Medulla oblongata (tissue), 1 donor: ENCODE data around the gene EIF3K.

Experiments
- DNase-seq: peaks from one replicate; pipeline ENCODE4 v3.0.0-alpha.2; 2015; ENCODE audit errors: extremely low spot score

EIF3K gene

DNA sequence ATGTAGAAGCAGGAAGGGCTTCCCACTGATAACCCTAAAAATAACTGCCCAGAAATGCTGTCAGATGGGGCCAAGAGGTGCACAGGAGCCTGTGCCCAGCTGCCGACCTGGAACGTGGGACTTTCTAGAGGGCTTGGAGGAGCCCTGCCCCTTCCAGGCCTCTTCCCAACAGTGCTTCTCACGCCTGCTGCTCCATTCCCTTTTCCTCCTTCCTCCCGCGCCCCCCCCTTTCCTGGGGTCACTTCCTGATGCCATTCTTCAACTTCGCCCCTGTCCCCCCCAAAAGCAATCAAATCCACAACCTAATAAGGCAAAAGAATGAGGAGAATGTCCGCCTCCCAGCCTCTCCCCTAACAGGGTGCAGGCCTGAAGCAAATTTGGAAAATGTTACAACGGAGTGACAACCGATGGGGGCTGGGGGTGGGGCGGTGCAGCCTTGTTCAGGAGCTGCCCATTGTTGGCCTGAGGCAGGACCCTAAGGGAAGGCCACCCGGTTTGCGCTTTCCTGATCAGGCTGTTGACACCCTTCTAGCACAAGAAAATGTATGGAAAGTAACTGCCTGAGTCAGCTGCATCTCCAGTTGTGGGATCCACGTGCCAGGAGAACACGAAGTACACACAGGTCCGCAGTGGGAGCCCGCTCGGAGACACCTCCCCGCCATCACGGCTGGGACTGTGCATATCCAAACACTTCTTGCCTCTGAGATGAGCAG is 47.1 kb downstream of the EIF3K start:
- DNase-seq, result no peak

GRCh38 chr19:38666663-38667511 is 47.9 kb downstream of the EIF3K start:
- DNase-seq, result no peak

DNA sequence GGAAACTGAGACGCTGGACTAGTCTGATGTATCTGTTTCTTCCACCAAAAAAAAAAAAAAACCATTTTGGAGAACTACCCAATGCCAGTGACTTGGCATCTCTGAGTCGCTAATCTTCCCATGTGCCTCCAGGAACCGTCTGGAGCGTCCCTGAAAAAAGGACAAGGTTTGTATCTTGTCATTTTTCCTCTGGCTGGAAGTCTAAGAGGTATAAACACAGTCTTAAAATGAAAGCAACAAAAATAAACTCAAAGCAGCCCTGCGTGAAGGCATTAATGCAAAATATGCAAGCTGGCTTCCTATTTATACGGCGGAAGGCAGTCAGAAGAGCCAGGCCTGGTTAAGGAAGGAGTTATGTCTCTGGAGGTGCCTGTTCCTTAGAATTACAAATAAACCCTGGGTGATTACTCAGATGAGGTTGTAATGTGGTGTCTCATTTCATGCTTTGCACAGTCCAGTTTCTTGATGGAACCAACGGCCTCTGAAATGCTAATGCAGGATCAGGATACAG is 48.7 kb downstream of the EIF3K start:
- no peak for DNase-seq

- DNase-seq, result no peak
Measured at GRCh38 chr19:38669552-38669951, 50.6 kb downstream of the EIF3K start.

DNA sequence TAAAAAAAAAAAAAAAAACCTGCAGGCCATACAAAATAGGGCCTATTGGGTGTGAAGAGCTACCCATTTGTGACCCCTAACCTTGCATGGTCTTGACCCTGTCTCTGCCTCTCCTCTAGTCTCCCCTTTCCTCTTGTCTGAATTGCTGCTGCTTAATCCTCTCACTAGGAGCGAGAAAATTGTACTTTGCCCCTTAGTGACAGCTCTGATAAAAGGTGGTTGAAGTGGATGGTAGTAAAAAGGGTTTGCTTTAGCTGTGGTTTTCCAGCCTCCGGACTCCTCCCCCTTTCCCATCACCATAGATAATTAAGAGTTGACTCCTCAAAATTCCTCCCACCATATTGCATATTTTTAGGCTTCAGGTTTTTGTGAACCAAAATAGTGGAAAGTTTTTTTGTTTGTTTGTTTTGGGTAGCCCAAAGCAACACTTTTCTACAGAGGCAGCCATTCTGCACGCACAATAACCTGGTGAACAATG is 52.0 kb downstream of the EIF3K start:
- DNase-seq, result no peak

DNA sequence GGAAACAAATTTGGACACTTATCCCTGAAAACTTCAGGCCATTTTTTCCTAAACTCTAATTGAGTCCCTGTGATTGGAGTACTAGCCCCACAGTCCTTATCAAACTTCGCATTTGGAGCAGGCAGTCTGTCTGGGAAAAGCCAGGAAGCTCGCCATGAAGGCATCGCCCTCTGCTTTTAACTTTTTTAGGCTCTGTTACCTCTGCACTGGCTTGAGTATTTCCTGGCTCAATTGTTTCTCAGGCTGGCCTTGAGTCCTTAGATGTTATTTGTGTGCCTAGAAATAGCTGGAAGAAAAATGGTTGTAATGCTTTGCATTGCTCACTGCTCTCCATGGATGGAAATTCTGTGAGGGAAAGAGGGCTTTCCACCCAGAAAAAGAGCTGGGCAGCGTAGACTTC is 52.7 kb downstream of the EIF3K start:
- DNase-seq, result no peak

GRCh38 chr19:38673030-38673429 is 54.0 kb downstream of the EIF3K start:
- DNase-seq, result no peak

GRCh38 chr19:38674388-38675171 is 55.6 kb downstream of the EIF3K start:
- DNase-seq, result no peak

DNA sequence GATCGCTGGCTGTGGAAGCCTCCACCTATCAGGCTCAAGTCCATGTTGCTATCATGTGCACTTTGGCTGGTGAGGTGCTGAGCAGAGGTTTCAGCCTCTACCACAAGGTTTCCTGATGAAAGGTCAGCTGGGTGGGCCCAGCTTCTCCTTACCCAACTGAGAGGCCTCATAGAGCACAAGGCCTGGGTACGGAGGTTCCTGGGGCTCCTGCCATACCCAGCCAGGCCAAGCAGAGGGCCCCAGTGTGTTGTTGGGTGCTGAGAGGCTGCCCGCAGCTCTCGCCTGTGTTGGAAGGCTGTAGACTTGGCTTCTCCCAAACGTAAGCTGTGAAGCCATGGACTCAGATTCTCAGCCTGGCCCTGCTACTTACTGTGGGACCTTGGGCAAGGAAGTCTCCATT is 56.6 kb downstream of the EIF3K start:
- DNase-seq, result no peak

DNA sequence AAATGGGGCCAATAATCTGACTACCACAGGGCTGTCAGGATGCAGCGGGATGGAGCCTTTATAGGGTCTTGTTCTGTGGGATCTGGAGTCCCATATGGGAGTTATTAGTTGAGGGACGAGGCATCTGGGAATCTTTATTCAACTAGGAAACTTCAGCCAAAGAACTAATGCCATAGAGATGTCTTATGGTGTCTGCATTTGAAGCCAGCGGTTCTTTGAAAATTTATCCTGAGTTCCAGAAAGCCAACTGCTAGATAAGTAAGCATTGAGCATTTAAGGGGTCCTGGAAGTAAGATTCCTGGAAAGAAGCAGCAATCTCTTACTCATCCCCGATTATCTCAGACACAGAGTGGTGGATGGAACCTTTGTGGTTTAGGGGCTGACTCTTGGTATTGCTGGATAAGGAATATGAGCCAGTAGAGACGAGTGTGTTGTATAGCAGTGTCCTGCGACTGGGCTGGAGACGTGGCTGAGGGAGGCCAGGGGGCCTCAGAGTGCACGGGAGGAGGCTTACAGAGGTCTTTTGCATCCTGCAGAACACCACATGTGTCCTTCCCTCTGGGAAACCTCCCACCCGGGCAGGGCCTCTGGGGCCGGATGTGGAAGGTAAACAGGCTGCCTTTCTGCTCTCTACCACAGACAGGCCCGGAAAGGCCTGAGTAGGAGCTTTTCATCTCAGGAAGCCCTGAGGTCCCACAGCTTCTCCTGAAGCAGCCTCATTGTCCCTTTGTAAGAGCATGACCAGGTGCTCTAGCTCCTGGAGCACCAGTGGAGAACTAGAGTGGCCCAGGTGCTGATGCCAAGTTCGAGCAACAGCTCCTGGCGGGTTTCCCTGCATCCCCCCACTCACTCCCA is 57.3 kb downstream of the EIF3K start:
- no peak for DNase-seq

GRCh38 chr19:38676878-38677646 is 58.1 kb downstream of the EIF3K start:
- no peak for DNase-seq

DNA sequence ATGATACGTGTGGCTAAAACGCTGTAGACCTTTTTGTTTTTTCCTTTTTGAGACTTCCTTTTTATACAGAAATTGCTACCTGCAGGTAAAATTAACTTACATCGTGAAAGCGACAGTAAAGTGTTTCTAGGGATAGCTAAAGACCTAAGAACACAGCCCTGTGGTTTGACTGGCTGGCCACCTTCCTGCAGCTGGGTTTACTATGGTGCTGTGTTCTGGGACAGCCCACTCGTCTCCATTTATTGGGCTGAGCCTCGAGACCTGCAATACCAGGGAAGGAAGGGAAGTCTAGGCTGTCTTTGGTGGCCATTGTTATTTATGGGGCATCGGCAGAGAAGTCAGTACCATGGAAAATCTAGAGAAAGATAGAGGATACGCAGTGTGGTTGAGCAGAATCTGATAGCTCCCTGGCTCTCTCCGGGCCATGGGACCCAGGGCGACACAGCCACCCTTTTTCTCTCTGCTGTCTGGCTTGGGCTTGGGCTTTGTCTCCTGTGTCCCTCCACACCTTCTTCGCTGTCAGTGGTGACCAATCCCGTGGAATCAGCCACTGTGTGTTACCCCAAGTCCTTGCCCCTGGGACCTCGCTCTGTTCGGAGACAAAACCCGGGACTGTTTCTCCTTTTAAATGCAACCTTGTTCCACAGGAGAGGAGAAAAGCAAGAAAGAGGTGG is 59.4 kb downstream of the EIF3K start:
- DNase-seq, result no peak

- no peak for DNase-seq
Measured at GRCh38 chr19:38678891-38679494, 60.0 kb downstream of the EIF3K start.

DNA sequence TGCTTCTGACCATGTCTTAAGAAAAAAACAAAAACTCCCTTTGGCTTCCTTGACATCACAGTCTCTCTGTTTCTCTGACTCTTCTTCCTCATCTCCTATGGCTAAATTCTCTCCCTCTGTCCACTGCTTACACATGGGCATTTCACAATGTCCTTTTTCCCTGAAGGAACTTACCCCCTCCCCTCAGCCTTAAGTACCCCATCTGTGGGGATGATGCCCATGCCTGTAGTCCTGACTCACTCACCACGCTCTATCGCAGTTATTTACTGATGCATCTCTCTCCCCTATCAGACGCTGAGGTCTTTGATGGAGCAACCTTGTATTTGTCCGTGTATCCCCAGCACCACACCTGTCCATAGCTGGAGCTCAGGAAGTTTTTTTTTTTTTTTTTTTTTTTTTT is 60.9 kb downstream of the EIF3K start:
- no peak for DNase-seq

DNA sequence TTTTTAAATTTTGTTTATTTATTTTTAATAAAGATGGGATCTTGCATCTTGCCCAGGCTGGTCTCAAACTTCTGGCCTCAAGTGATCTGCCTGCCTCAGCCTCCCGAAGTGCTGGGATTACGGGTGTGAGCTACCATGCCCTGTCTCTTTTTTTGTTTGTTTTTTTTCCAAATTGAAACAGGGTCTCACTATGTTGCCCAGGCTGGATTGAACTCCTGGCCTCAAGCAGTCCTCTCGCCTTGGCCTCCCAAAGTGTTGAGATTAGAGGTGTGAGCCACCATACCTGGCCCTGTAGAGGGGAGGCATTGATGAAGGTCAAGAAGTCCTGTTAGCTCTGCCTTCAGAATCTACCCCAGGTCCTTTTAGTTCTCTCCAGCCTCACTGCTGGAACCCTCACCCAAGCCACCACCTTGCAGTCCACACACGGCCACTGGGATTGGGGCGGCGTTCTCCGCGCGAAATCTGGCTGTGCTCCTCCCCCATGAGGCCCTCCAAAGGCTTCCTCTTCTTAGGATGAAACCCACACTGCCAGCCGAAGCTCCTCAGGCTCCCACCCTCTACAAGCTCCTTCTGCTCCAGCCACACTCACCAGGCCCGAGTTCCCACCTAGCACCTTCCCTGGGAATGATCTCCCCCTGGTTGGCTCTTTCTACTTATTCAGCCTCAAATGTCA is 63.3 kb downstream of the EIF3K start:
- DNase-seq, result no peak

- no peak for DNase-seq
Measured at GRCh38 chr19:38682872-38683392, 63.9 kb downstream of the EIF3K start.

DNA sequence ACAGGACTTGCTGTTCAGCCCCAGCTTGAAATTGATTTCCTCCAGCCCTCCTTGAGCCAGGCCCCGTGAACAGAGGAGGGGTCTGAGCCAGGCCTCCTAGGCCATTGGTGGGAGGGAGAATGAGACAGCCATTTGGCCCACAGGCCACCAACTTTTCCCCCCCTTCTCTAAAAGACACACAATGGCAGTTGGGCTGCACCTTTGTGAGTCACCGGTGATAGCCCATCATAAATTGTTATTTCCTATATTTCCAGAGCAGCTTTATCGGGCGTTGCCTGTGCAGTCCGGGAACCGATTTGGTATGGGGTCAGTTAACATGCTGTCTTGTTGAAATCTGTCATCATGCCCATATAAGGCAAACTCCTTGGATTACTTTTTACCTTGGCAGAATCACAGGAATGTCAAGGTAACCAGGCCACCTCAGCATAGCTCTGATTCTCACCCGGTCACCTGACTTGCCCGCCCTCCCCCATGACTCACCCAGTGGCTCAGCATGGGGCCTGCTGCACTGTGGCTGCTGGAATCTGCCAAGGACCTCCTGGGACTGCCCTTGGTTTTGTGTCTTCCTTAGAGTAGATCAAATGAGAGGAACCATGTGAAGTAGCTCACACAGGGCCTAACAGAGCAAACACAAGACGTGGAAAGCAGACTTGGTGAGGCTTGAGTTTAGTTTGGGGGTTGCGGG is 64.5 kb downstream of the EIF3K start:
- DNase-seq, result no peak
